ENCODE data around the gene STOX2.

DNA sequence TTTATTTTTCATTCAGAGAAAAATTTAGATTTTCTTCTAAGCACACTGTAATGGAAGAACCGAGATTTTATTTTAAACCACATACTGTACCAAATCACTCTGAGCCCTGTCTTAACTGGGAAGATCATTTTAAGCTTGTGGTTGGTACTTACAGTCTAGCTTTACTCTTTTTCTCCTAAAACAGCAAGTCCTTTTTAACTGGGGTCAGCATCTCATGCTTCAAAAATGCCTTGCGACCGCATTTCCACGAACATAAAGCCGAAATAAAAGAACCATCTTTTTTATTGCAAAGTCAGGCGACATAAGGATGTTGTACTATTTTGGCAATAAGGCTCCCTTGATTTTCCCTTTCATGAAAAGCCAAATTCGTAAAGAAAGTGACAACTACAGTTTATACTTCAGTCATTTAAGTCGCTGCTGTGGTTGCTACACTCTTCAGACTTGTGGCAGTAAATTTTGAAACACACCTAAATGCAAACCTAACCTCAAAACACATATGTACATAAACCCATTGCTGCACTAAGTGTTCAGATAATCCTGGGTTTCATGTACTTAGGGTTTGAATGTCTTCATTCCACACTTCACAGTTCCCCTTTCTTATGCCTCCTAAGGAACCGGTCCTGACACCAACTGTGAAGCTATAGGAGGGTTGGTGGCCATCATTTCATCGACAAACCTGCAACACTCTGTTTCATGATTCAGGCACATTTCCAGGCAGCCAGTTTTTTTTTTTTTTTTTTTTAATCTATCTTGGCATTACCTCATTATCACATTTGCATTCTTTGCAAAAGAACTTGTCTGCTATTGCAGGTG, 3.0 kb downstream of the STOX2 start:
- TF ChIP-seq CTCF (conservative IDR thresholded peaks at IDR 0.05) = no peak
- no peak for TF ChIP-seq ZFX (IDR thresholded peaks at IDR 0.05)

Measured in C4-2B (cell line).